Measurements from ENCODE around the gene PITPNM2.
"Not testable (repeated sequence)": the region's sequence is repeated elsewhere in the genome, so short reads cannot be mapped to it uniquely, and the experiment has no call there.

The PITPNM2 gene

GRCh38 chr12:123119808-123120207, 31.1 kb downstream of the PITPNM2 start:
- no peak for DNase-seq

DNA sequence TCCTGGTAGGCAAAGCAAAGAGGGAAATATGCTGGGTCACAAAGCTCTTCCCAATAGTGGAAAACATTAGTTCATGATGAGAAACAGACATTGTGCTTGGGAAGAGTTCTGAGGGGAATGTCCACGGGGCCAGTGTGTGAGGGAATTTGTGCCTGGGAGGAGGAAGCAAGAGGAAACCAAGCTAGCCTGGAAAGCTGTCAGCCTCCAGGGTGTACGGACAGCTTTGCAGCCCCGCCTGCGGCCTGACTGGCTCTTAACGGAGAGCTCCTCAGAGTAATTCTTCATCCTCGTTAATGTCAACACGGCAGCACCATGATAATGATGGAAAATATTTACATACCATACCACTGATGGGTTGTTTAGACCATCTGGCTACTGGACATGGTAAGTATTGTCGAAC, 32.4 kb downstream of the PITPNM2 start:
- DNase-seq, result no peak

DNA sequence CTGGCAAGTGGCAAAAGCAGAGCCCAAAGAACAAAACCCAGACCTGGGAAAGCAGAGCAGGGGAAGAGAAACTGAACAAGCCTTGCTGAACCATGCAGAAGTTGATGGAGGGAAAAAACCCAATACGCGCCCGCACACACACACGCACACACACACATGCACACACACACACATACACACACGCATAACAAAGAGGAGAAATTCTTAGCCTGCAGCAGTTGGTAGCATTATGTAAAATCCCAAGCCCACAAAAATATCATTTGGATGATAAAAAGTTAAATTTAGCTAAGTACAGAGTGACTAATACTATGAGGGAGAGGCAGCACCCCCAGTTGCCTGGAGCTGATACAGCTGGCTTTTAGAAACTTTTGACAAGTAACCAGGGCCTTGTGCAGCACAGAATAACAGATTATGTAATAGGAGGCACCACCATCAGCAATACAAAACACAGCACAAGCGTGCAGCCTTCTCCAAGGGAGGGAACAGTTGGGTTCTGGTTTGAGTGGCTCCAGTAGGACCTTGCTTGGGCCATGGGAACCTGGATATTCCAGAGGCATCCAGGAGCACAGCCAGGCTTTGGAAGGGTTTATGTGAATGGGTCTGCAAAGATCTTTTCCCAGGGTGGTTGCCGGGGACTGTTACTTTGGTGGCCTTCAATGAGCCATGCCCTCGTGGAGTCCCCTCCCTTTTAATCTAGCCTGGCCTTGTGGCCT, 35.3 kb downstream of the PITPNM2 start:
- DNase-seq, result peak; percentile 22

GRCh38 chr12:123114304-123115083, 36.4 kb downstream of the PITPNM2 start:
- DNase-seq, result no peak

DNA sequence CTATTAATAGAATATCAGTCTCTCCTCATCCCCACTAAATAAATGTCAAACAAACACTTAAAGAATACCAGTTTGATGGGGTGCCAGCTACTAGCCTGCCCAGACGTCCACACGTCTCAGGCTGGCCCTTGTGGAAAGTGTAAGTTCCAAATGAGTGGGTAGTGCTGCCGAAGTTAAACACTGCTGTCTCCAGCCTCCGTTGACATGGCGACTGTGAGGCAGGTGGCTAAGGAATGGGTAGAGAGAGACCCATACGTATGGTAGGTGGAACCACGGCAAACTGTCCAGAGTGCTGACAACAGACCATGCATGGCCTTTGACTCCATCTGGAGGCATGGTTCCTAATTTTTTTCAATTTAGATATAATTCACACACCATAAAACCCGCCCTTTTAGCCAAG, 37.9 kb downstream of the PITPNM2 start:
- DNase-seq, result peak; percentile 7

DNA sequence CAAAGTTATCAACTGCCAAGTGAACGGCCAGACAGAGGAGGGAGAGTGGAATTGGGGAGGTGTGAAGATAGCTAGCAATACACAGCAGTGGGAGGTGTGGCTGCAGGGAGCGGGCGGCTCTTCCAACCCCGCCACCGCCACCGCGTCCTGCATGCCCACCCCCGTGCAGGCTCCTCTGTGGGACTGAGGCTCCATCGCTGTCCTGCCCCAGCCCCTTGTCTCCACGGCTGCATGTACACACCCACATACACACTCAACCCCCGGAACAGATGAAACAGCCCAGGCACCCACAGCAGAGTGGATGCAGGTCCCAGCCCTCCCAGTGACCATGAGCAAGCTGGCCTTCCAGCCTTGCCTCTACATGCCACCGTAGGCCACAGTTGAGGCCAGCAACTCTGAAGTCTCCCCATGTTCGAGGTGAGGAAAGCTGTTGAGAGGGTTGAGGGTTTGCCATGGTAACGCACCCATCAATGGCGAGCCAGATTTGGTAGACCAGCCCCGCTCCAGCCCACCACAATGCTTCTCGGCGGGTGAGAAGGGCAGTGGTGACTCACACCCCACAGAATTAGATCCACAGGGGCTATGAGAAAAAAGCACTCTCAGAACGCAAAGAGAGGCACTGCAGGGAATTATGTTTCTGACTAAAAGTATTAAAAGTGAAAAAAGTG, 39.3 kb downstream of the PITPNM2 start:
- no peak for DNase-seq

DNA sequence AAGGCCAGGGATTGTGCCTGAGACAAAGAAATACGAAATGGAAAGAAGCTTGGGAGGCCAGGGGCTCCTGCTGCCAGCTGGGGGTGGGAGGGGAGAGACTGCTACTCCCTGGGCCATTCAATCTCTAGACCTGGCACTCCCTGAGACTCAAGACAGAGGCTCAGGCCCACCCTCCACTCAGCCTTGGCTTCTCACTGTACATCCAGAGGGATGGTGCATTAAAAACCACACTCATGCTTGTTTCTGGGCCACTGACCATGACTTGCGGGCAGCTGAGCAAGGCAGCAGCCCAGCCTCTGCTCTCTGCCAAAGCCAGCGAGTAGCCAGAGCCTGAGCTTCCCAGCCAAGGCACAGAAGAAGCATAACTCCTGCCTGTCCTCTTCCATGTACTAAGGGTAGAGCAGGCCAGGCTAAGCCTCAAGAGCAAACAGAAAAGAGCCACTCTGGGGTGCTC, 41.5 kb downstream of the PITPNM2 start:
- no peak for DNase-seq

DNA sequence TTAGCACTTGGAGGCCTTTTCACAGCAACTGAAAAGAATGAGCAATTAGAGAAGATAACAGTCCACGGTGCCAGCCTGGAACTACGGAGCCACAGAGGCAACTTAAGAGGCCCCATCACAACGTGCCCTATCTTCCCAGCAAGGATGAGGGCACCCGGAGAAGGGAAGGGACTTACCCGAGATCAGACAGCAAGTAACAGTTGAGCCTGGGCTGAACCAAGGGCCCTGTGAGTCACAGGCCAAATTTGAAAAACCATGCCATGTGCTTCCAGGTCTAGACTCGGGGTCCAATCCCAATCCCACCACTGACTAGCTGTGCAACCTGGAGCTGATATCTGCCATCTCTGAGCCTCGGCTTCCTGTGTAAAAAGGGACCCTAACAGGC, 42.2 kb downstream of the PITPNM2 start:
- no peak for DNase-seq

GRCh38 chr12:123107926-123108681, 42.8 kb downstream of the PITPNM2 start:
- no peak for DNase-seq

- DNase-seq, result peak; percentile 32
Measured at GRCh38 chr12:123106640-123107359, 44.1 kb downstream of the PITPNM2 start.

DNA sequence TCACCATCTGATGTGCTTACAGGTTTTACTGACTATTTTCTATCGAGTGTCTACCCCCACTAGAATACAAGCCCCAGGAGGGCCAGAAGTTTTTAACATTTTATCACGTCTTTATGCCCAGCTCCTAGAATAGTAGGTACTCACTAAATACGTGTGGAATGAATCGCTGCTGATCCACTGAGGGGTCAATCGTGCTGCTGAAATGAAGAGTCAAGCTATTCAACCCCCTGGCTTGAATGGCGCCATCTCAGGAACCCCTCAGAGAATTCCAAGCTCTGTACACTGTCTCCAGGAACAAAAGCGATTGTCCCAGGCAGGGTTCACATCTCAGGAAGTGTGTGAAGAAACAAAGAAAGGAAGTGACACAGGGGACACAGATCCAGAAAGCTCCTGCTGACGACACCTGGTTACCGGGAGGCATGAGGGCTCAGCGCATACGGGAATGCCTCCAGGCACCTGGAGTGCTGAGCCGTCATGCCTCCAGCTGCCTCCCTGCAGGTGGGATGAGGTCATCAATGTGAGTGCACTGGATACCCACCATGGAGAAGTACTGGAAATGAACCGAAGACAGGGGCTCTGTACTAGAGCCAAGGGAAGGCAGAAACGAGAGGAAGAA, 45.6 kb downstream of the PITPNM2 start:
- DNase-seq, result no peak

DNA sequence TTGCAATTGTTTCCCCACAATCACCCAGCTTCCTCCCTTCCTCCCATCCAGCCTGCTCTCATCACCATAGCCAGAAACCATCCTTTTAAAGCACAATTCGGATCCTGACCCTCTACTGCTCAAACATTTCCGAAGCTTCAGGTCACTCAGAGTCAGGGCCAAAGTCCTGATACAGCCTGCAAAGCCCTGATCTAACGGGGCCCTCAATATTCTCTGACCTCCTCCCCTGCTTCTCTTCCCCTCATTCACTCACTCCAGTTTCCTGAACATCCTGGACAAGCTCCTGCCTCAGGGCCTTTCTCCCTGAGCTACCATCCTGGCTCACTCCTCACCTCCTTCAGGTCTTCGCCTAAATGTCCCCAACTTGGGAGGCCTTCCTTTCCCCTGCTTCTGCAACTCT, 46.1 kb downstream of the PITPNM2 start:
- DNase-seq, result no peak

GRCh38 chr12:123104094-123104493, 46.8 kb downstream of the PITPNM2 start:
- DNase-seq, result not testable (repeated sequence)

GRCh38 chr12:123102781-123103503, 47.9 kb downstream of the PITPNM2 start:
- no peak for DNase-seq

DNA sequence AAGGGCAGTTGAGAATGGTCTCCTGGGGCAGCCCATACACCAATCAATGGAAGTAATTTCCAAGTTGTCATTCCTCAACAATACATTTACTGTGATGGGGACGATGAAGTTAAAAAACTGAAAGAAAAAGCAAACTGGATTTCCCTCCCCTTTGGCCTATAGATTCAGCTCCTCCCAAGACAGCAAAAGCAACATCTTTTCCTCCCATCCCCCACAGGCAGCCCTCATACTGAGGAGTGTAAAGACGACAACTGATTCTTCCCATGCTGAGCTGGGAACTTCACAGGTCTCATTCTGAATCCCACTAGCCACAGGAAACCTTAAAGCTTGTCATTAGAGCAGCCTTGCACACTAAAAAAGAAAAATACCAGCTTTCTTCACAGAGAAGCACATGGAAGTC, 48.5 kb downstream of the PITPNM2 start:
- DNase-seq, result peak; percentile 9

DNA sequence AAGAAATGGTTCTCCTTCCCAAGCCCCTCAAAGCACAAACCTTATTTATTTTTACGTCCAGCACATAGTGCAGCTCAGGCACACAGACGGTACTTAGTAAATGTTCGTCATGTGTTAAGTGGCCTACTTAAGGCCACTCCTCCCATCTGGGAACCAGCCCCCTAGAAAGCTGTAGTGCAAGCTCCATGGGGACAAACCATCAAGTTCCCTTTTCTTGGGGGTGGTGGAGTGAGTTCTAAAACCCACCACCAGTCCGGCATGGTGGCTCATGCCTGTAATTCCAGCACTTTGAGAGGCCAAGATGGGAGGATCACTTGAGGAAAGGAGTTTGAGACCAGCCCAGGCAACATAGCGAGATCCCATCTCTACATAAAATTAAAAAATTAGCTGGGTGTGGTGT, 49.4 kb downstream of the PITPNM2 start:
- no peak for DNase-seq

Data from OCI-M1 (cell line).